Testis (tissue), 5 donors: ENCODE measurements around the gene RNF39. TPM values are rescaled to one million over a fixed set of nuclear protein-coding genes. Genes with fewer than 3 reads are reported as not detected.
A peak's percentile ranks its signal among the peaks of the same experiment; 100 is the strongest.
"Not testable (repeated sequence)": the region's sequence is repeated elsewhere in the genome, so short reads cannot be mapped to it uniquely, and the experiment has no call there.

Experiments
- DNase-seq: peaks from one replicate; pipeline ENCODE4 v3.0.0-alpha.2; 2019
- H3K27ac ChIP-seq, 2 donors: fragments of 200-600 bp; sonication (generic); one replicate each; pipeline ENCODE4 v1.5.1; 2019
- H3K27me3 ChIP-seq: fragments of 200-600 bp; sonication (generic); one replicate; pipeline ENCODE4 v1.5.1; 2019
- H3K36me3 ChIP-seq: fragments of 200-600 bp; sonication (generic); one replicate; pipeline ENCODE4 v1.5.1; 2017; ENCODE audit warnings: low read depth; ENCODE audit errors: missing control alignments
- H3K4me1 ChIP-seq: fragments of 200-600 bp; sonication (generic); one replicate; pipeline ENCODE4 v1.5.1; 2019
- H3K4me3 ChIP-seq, 2 donors: fragments of 200-600 bp; sonication (generic); one replicate each; pipeline ENCODE4 v1.5.1; 2017 to 2019
- H3K9me3 ChIP-seq: fragments of 200-600 bp; sonication (generic); one replicate; pipeline ENCODE4 v1.5.1; 2017
- POLR2A ChIP-seq: fragments of 450-650 bp; IDR thresholded peaks from one replicate; pipeline ENCODE4 v1.6.1; 2017; ENCODE audit warnings: antibody characterized with exemption, mild to moderate bottlenecking, moderate library complexity
- WGBS, 2 donors: methylation state at CpG; one replicate each; pipeline ENCODE4 v1.1.5; 2018; 5-methylcytosine and 5-hydroxymethylcytosine counted together
- intact Hi-C: fragments of 100-400 bp; cut with DNase I; formaldehyde crosslinking; loops from one replicate; pipeline ENCODE4 v1.15.1; 2023; ENCODE audit warnings: low total_unique reads
- long read RNA-seq, 2 donors: transcript quantifications; one replicate each; lab custom pipeline, GENCODE V29; 2026
- polyA plus RNA-seq: library from polyadenylated mRNA; stranded (reverse); fragments of 350-450 nt; fragmentation: Illumina TruSeq; extraction: RNeasy Lipid Tissue Mini Kit (QIAGEN cat#74804); gene quantifications from one replicate; pipeline ENCODE4 v1.2.3, GENCODE V29; 2014; ENCODE audit warnings: low read depth, low replicate concordance; ENCODE audit not compliant: insufficient read depth
- total RNA-seq, 2 donors: library from RNA; depleted of rRNA; stranded (reverse); fragments of >200 nt; gene quantifications; one replicate each; pipeline ENCODE4 v1.2.3, GENCODE V29; 2016
- TF ChIP-seq, protein P1 (sequence below), 3 experiments: fragments of 450-650 bp in 2 of 3; fragments of 200-600 bp in 1 of 3; sonication (generic) in 1 of 3; IDR thresholded peaks; one replicate each; pipeline ENCODE4 v1.5.1; 2016 to 2019; ENCODE audit warnings: antibody characterized with exemption in 3 of 3, mild to moderate bottlenecking in 2 of 3, moderate library complexity in 1 of 3

Gene RNF39, protein sequence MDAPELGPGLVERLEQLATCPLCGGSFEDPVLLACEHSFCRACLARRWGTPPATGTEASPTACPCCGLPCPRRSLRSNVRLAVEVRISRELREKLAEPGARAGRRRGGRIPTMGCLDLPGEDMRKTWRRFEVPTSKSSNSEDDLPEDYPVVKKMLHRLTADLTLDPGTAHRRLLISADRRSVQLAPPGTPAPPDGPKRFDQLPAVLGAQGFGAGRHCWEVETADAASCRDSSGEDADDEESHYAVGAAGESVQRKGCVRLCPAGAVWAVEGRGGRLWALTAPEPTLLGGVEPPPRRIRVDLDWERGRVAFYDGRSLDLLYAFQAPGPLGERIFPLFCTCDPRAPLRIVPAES
- total RNA-seq (1 to 10 TPM; 3.5 to 4.3 TPM), polyA plus RNA-seq (2.7 TPM)
- long read RNA-seq, donor 1, partial matches to known transcripts, result 0 of 1 reads
- long read RNA-seq, donor 1, other reads (novel, unspliced or antisense), result 0 of 1 reads
- long read RNA-seq, donor 2, result 0 reads

DNA sequence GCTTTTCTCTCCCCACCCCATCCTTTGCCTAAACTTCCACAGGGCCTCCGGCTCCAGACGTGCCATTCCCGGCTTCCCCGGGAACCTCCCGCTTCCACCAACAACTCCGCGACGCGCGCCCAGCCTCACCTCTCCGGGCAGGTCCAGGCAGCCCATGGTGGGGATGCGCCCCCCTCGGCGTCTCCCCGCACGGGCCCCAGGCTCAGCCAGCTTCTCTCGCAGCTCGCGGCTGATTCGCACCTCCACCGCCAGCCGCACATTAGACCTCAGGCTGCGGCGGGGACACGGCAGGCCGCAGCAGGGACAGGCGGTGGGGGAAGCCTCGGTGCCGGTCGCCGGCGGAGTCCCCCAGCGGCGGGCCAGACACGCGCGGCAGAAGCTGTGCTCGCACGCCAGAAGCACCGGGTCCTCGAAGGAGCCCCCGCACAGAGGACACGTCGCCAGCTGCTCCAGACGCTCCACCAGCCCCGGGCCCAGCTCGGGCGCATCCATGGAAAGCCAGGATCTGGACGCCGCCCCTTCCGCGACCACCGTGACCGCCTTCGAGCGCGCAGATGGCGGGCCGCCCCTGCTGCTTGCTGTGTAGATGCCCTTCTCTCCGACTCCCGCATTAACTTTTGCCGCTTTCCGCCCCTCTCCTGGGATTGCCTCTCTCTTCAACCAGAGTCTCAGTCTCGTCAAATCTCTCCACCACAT lies at the start of gene RNF39:
RNF39 (minus strand) TSS at position 676 of the 696 bp plus-strand sequence; CDS start at position 492, 184 bp downstream.
- no peaks in the 10 kb centered on the region for H3K27me3 ChIP-seq
- H3K36me3 ChIP-seq, result no peaks in the 10 kb centered on the region
- H3K27ac ChIP-seq, result peak within 1 kb of the TSS; percentile 76 to 84
- H3K4me1 ChIP-seq, result peaks cover 47% of the 10 kb centered on the region
- WGBS, 2 donors, result 2 to 3% methylated on average over 13 to 63 of the region's 64 CpGs
- no peak for DNase-seq
- intact Hi-C loops, result no loop called here
- TF ChIP-seq POLR2A, result no peak
- TF ChIP-seq, protein P1, sequence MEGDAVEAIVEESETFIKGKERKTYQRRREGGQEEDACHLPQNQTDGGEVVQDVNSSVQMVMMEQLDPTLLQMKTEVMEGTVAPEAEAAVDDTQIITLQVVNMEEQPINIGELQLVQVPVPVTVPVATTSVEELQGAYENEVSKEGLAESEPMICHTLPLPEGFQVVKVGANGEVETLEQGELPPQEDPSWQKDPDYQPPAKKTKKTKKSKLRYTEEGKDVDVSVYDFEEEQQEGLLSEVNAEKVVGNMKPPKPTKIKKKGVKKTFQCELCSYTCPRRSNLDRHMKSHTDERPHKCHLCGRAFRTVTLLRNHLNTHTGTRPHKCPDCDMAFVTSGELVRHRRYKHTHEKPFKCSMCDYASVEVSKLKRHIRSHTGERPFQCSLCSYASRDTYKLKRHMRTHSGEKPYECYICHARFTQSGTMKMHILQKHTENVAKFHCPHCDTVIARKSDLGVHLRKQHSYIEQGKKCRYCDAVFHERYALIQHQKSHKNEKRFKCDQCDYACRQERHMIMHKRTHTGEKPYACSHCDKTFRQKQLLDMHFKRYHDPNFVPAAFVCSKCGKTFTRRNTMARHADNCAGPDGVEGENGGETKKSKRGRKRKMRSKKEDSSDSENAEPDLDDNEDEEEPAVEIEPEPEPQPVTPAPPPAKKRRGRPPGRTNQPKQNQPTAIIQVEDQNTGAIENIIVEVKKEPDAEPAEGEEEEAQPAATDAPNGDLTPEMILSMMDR (IDR thresholded peaks at IDR 0.05), result no peak
- H3K9me3 ChIP-seq, result no peaks in the 10 kb centered on the region
- peak within 1 kb of the TSS; percentile 45 to 71 for H3K4me3 ChIP-seq

DNA sequence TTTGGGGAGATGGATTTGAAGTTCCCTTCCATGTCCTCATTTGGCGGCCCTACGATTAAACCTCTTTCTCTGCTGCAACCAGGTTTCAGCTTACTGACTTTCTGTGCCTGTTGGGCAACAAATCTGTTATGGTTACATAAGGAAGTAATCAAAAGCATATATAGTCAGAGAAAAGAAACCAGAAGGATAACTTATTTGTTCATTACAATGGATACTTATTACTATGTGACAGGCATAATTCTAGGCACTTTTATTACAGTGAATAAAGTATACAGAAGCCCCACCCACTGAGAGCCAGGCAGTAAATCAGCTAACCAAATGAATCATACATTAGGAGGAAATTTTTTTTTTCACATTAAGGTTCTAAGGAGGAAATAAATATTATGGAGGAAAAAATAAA lies 46.9 kb upstream of the RNF39 start:
- Histone ChIP-seq H3K27me3 (no peaks in the 10 kb centered on the region), H3K4me1 (no peaks in the 10 kb centered on the region), H3K9me3 (no peaks in the 10 kb centered on the region), H3K4me3 (no peak overlapping the region), H3K27ac (no peak overlapping the region), H3K36me3 (no peaks in the 10 kb centered on the region)
- 39 to 62% methylated on average over 2 of the region's 2 CpGs for WGBS, 2 donors
- intact Hi-C loops, result no loop called here
- TF ChIP-seq POLR2A, result no peak
- TF ChIP-seq, protein P1 (IDR thresholded peaks at IDR 0.05), result no peak
- DNase-seq, result no peak

DNA sequence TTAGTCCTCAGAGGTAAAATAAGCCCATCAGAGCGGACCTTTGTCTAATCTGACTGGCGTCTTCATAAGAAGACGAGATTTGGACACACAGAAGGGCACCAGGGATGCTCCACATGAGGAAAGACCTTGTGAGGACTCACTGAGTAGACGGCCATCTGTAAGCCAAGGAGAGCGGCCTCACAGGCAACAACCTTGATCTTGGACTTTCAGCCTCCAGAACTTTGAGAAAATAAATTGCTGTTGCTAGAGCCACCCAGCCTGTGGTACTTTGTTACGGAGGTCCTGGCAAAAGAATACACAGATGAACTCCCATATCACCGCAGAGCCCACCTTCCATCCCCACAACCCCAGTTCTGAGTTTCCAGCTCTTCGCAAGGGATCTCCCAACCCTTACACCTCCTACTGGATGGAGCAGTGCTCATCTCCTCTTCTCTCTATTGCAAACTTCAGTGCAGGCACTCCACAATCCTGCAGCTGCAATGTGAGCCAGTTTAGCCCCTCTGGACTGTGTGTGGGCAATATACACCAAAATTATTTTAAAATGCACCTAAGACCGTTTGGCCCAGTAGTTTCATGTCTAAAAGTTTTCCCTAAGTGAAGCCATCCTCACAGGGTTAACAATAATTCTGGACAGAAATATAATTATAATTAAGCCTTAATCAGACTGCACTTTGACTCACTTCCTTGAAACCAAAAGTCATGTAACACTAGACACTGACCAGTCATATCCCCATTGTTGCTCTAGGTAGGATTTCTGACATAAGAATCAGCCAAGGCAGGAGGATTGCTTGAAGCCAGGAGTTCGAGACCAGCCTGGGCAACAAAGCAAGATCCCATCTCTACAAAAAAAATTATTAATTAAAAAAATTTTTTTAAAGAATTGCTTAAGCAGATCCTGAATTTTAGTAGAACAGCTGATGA lies 46.1 kb upstream of the RNF39 start:
- H3K4me1 ChIP-seq, result no peaks in the 10 kb centered on the region
- H3K4me3 ChIP-seq, result no peak overlapping the region
- no peaks in the 10 kb centered on the region for H3K36me3 ChIP-seq
- no peak overlapping the region for H3K27ac ChIP-seq
- WGBS, 2 donors, result 71 to 81% methylated on average over 10 of the region's 10 CpGs
- TF ChIP-seq POLR2A, result no peak
- TF ChIP-seq, protein P1 (IDR thresholded peaks at IDR 0.05), result no peak
- H3K9me3 ChIP-seq, result no peaks in the 10 kb centered on the region
- H3K27me3 ChIP-seq, result no peaks in the 10 kb centered on the region
- intact Hi-C loops, result no loop called here
- DNase-seq, result no peak

DNA sequence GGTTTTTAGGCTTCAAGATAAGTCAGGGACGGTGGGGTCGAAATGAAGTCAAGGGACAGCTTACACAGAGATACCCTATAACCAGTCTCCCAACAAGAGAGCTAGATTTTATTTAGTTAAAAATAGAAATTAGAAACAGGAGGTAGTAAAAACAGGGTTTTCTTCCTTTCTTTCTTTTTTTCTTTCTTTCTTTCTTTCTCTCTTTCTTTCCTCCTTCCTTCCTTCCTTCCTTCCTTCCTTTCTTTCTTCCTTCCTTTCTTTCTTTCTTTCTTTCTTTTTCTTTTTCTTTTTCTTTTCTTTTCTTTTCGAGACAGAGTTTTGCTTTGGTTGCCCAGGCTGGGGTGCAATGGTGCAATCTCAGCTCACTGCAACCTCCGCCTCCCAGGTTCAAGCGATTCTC lies 43.1 kb upstream of the RNF39 start:
- H3K27me3 ChIP-seq, H3K4me1 ChIP-seq, H3K4me3 ChIP-seq, DNase-seq, H3K9me3 ChIP-seq, H3K36me3 ChIP-seq, intact Hi-C loops, H3K27ac ChIP-seq: not testable (repeated sequence)
- WGBS, 2 donors, result 89 to 95% methylated on average over 5 of the region's 5 CpGs
